GM23338 (cell line): ENCODE measurements around the gene KHSRP. TPM values are rescaled to one million over a fixed set of nuclear protein-coding genes. Genes with fewer than 3 reads are reported as not detected.

Source experiments
- ATAC-seq: fragments of 200-7000 bp; cut with Tn5 transposase; 3 replicates; pipeline ENCODE4 v1.9.1; 2020
- DNase-seq: peaks from one replicate; pipeline ENCODE4 v3.0.0-alpha.2; 2015; ENCODE audit warnings: low spot score
- H2AFZ ChIP-seq: fragments of 200-600 bp; sonication (generic); 2 replicates; pipeline ENCODE4 v1.8.0; 2016; ENCODE audit warnings: antibody characterized with exemption, mild to moderate bottlenecking, moderate library complexity
- H3F3A ChIP-seq: fragments of 200-600 bp; sonication (generic); replicated peaks from 2 replicates; pipeline ENCODE4 v1.8.0; 2017; ENCODE audit warnings: antibody characterized with exemption, mixed run types, low read depth
- H3K27ac ChIP-seq: fragments of 200-600 bp; sonication (generic); 2 replicates; pipeline ENCODE4 v1.6.1; 2016; ENCODE audit warnings: low read depth
- H3K27me3 ChIP-seq: fragments of 200-600 bp; sonication (generic); 2 replicates; pipeline ENCODE4 v1.8.0; 2016; ENCODE audit warnings: mild to moderate bottlenecking, mixed run types, moderate library complexity; ENCODE audit not compliant: insufficient read depth
- H3K36me3 ChIP-seq: fragments of 200-600 bp; sonication (generic); 2 replicates; pipeline ENCODE4 v1.8.0; 2016; ENCODE audit warnings: mild to moderate bottlenecking; ENCODE audit not compliant: insufficient read depth
- H3K4me1 ChIP-seq: fragments of 200-600 bp; sonication (generic); 2 replicates; pipeline ENCODE4 v1.8.0; 2016; ENCODE audit warnings: mild to moderate bottlenecking, moderate library complexity; ENCODE audit not compliant: insufficient read depth
- H3K4me2 ChIP-seq: fragments of 200-600 bp; sonication (generic); 2 replicates; pipeline ENCODE4 v1.7.1; 2017; ENCODE audit warnings: mixed run types
- H3K4me3 ChIP-seq: fragments of 200-600 bp; sonication (generic); 2 replicates; pipeline ENCODE4 v1.6.1; 2016; ENCODE audit warnings: mixed run types
- H3K79me2 ChIP-seq: fragments of 200-600 bp; sonication (generic); replicated peaks from 2 replicates; pipeline ENCODE4 v1.8.0; 2017; ENCODE audit warnings: mild to moderate bottlenecking; ENCODE audit not compliant: insufficient read depth
- H3K9me2 ChIP-seq: fragments of 200-600 bp; sonication (generic); 2 replicates; pipeline ENCODE4 v1.8.0; 2017; ENCODE audit not compliant: insufficient read depth
- H4K20me1 ChIP-seq: fragments of 200-600 bp; sonication (generic); replicated peaks from 2 replicates; pipeline ENCODE4 v1.8.0; 2017; ENCODE audit warnings: mild to moderate bottlenecking; ENCODE audit not compliant: insufficient read depth
- H3K27ac Mint-ChIP-seq: 2 replicates; pipeline ENCODE4 v1.8.0; 2020; ENCODE audit warnings: inconsistent platforms, mild to moderate bottlenecking, moderate library complexity, mixed read lengths
- H3K27me3 Mint-ChIP-seq: 3 replicates; pipeline ENCODE4 v1.8.0; 2022; ENCODE audit warnings: low read depth, mild to moderate bottlenecking, moderate library complexity, mixed read lengths, inconsistent platforms; ENCODE audit not compliant: insufficient read depth, poor library complexity
- H3K36me3 Mint-ChIP-seq: 3 replicates; pipeline ENCODE4 v1.8.0; 2021; ENCODE audit warnings: low read depth, mild to moderate bottlenecking, inconsistent platforms, moderate library complexity, mixed read lengths
- H3K4me1 Mint-ChIP-seq: 3 replicates; pipeline ENCODE4 v1.8.0; 2020; ENCODE audit warnings: mild to moderate bottlenecking, inconsistent platforms, mixed read lengths
- H3K4me3 Mint-ChIP-seq: 3 replicates; pipeline ENCODE4 v1.8.0; 2021; ENCODE audit warnings: moderate library complexity, mild to moderate bottlenecking, inconsistent platforms, mixed read lengths
- H3K9me3 Mint-ChIP-seq: 3 replicates; pipeline ENCODE4 v1.8.0; 2020; ENCODE audit warnings: moderate library complexity, mild to moderate bottlenecking, inconsistent platforms, mixed read lengths
- EZH2 ChIP-seq: fragments of 200-600 bp; sonication (generic); IDR thresholded peaks from one replicate; pipeline ENCODE4 v1.8.0; 2017; ENCODE audit warnings: antibody characterized with exemption, mild to moderate bottlenecking, low read depth; ENCODE audit not compliant: unreplicated experiment
- ZNF114 ChIP-seq: fragments of 250-450 bp; sonication (Bioruptor Pico); IDR thresholded peaks from 2 replicates; pipeline ENCODE4 v1.5.0; 2020; ENCODE audit warnings: mild to moderate bottlenecking, moderate library complexity
- polyA plus RNA-seq: library from polyadenylated mRNA; unstranded; fragments of >200 nt; fragmentation: Nextera tagmentation; extraction: Ambion mirVana; gene quantifications from 2 replicates; pipeline ENCODE4 v1.2.1, GENCODE V29; 2016
- total RNA-seq: library from RNA; depleted of rRNA; stranded (reverse); fragments of >200 nt; shearing (Covaris generic); gene quantifications from 2 replicates; pipeline ENCODE4 v1.2.3, GENCODE V29; 2014
- TF ChIP-seq, protein P1 (sequence below): fragments of 250-450 bp; sonication (Bioruptor Pico); IDR thresholded peaks from 2 replicates; pipeline ENCODE4 v1.5.0; 2020; ENCODE audit warnings: mild to moderate bottlenecking, moderate library complexity
- TF ChIP-seq, protein P2 (sequence below), 2 experiments: fragments of 200-600 bp in 1 of 2; sonication (generic) in 1 of 2; conservative IDR thresholded peaks; 2 replicates each; pipeline versions ENCODE4 v1.5.1 to v1.6.1; 2016 to 2017; ENCODE audit warnings: antibody characterized with exemption in 2 of 2, low read depth in 2 of 2, mild to moderate bottlenecking in 2 of 2, moderate library complexity in 1 of 2
- TF ChIP-seq, protein P3 (sequence below): IDR thresholded peaks from 2 replicates; pipeline ENCODE4 v1.6.1; 2016; ENCODE audit warnings: antibody characterized with exemption

The KHSRP gene
- total and polyA plus RNA-seq, 2 experiments from 2014 or later: 129 to 359 TPM

DNA sequence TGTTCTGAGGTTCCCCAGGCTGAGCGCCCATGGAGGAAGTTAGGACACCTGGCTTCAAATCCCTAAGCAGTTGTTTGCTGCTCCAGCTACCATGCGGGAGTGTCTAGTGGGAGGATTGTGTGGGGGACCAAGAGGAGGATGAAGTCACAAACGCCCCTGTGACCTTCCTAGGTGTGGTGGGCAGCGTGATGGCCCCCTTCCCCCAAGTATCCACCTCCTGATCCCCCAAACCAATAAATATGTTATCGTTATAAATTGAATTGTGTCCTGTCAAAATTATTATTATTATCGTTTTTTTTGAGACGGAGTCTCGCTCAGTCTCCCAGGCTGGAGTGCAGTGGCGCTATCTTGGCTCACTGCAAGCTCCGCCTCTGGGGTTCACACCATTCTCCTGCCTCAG lies 9.1 kb upstream of the KHSRP start, which contains the start of gene SLC25A41 (continued):
- TF ChIP-seq, protein P1, sequence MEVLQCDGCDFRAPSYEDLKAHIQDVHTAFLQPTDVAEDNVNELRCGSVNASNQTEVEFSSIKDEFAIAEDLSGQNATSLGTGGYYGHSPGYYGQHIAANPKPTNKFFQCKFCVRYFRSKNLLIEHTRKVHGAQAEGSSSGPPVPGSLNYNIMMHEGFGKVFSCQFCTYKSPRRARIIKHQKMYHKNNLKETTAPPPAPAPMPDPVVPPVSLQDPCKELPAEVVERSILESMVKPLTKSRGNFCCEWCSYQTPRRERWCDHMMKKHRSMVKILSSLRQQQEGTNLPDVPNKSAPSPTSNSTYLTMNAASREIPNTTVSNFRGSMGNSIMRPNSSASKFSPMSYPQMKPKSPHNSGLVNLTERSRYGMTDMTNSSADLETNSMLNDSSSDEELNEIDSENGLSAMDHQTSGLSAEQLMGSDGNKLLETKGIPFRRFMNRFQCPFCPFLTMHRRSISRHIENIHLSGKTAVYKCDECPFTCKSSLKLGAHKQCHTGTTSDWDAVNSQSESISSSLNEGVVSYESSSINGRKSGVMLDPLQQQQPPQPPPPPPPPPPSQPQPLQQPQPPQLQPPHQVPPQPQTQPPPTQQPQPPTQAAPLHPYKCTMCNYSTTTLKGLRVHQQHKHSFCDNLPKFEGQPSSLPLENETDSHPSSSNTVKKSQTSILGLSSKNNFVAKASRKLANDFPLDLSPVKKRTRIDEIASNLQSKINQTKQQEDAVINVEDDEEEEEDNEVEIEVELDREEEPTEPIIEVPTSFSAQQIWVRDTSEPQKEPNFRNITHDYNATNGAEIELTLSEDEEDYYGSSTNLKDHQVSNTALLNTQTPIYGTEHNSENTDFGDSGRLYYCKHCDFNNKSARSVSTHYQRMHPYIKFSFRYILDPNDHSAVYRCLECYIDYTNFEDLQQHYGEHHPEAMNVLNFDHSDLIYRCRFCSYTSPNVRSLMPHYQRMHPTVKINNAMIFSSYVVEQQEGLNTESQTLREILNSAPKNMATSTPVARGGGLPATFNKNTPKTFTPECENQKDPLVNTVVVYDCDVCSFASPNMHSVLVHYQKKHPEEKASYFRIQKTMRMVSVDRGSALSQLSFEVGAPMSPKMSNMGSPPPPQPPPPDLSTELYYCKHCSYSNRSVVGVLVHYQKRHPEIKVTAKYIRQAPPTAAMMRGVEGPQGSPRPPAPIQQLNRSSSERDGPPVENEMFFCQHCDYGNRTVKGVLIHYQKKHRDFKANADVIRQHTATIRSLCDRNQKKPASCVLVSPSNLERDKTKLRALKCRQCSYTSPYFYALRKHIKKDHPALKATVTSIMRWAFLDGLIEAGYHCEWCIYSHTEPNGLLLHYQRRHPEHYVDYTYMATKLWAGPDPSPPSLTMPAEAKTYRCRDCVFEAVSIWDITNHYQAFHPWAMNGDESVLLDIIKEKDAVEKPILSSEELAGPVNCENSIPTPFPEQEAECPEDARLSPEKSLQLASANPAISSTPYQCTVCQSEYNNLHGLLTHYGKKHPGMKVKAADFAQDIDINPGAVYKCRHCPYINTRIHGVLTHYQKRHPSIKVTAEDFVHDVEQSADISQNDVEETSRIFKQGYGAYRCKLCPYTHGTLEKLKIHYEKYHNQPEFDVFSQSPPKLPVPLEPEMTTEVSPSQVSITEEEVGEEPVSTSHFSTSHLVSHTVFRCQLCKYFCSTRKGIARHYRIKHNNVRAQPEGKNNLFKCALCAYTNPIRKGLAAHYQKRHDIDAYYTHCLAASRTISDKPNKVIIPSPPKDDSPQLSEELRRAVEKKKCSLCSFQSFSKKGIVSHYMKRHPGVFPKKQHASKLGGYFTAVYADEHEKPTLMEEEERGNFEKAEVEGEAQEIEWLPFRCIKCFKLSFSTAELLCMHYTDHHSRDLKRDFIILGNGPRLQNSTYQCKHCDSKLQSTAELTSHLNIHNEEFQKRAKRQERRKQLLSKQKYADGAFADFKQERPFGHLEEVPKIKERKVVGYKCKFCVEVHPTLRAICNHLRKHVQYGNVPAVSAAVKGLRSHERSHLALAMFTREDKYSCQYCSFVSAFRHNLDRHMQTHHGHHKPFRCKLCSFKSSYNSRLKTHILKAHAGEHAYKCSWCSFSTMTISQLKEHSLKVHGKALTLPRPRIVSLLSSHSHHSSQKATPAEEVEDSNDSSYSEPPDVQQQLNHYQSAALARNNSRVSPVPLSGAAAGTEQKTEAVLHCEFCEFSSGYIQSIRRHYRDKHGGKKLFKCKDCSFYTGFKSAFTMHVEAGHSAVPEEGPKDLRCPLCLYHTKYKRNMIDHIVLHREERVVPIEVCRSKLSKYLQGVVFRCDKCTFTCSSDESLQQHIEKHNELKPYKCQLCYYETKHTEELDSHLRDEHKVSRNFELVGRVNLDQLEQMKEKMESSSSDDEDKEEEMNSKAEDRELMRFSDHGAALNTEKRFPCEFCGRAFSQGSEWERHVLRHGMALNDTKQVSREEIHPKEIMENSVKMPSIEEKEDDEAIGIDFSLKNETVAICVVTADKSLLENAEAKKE (CRISPR knock-in tag): no peak
- TF ChIP-seq EZH2 (no peak), ZNF114 (CRISPR knock-in tag) (no peak)
- TF ChIP-seq, protein P2, sequence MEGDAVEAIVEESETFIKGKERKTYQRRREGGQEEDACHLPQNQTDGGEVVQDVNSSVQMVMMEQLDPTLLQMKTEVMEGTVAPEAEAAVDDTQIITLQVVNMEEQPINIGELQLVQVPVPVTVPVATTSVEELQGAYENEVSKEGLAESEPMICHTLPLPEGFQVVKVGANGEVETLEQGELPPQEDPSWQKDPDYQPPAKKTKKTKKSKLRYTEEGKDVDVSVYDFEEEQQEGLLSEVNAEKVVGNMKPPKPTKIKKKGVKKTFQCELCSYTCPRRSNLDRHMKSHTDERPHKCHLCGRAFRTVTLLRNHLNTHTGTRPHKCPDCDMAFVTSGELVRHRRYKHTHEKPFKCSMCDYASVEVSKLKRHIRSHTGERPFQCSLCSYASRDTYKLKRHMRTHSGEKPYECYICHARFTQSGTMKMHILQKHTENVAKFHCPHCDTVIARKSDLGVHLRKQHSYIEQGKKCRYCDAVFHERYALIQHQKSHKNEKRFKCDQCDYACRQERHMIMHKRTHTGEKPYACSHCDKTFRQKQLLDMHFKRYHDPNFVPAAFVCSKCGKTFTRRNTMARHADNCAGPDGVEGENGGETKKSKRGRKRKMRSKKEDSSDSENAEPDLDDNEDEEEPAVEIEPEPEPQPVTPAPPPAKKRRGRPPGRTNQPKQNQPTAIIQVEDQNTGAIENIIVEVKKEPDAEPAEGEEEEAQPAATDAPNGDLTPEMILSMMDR (conservative IDR thresholded peaks at IDR 0.05; ENCODE audit: low read depth in 2 of 2): no peak

DNA sequence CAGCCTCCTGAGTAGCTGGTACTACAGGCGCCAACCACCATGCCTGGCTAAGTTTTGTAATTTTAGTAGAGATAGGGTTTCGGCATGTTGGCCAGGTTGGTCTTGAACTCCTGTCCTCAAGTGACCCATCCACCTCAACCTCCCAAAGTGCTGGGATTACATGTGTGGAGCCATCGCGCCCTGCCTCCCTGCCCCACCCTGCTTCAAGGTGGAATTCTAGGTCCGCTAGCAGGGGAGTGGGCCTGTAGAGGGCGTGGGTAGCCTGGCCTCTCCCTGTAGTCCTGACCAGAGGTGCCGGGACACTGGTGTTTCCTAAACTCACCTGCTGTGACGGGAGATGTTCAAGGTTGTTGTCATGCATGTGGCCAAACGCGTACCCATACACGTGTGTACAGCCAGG lies 8.6 kb upstream of the KHSRP start:
- no peak overlapping the region for H2AFZ ChIP-seq
- H3K36me3 ChIP-seq: no peaks in the 10 kb centered on the region
- Mint-ChIP-seq H3K4me3 (no peak overlapping the region), H3K36me3 (no peaks in the 10 kb centered on the region), H3K27me3 (peaks cover 3% of the 10 kb centered on the region), H3K27ac (no peak overlapping the region), H3K4me1 (no peaks in the 10 kb centered on the region), H3K9me3 (no peaks in the 10 kb centered on the region; the same call in 2 of the 3 replicates)
- no peaks in the 10 kb centered on the region for H3K27me3 ChIP-seq
- H3K27ac ChIP-seq: no peak overlapping the region
- H3F3A ChIP-seq: no peaks in the 10 kb centered on the region
- no peak overlapping the region for H3K4me2 ChIP-seq
- no peaks in the 10 kb centered on the region for H3K79me2 ChIP-seq
- no peaks in the 10 kb centered on the region for H4K20me1 ChIP-seq
- ATAC-seq: peak; percentile 68
- no peak for DNase-seq
- H3K4me1 ChIP-seq: no peaks in the 10 kb centered on the region
- no peak overlapping the region for H3K4me3 ChIP-seq
- H3K9me2 ChIP-seq: no peaks in the 10 kb centered on the region
- TF ChIP-seq, protein P3, sequence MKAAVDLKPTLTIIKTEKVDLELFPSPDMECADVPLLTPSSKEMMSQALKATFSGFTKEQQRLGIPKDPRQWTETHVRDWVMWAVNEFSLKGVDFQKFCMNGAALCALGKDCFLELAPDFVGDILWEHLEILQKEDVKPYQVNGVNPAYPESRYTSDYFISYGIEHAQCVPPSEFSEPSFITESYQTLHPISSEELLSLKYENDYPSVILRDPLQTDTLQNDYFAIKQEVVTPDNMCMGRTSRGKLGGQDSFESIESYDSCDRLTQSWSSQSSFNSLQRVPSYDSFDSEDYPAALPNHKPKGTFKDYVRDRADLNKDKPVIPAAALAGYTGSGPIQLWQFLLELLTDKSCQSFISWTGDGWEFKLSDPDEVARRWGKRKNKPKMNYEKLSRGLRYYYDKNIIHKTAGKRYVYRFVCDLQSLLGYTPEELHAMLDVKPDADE: no peak
- TF ChIP-seq, protein P2 (conservative IDR thresholded peaks at IDR 0.05; ENCODE audit: low read depth in 2 of 2): peak; percentile 13 to 53; a peak in 2 of 4 replicates
